ENCODE measurements around the gene LAMA5. TPM values are rescaled to one million over a fixed set of nuclear protein-coding genes. Genes with fewer than 3 reads are reported as not detected.

Gene LAMA5
- total and polyA plus RNA-seq, 2 experiments from 2014 or later = 201 to 298 TPM

GRCh38 chr20:62370115-62370806 is 3.1 kb upstream of the LAMA5 start:
- Mint-ChIP-seq H3K9me3 (no peaks in the 10 kb centered on the region; the same call in 2 of the 3 replicates), H3K4me1 (peaks cover 30% of the 10 kb centered on the region), H3K27ac (no peak overlapping the region), H3K27me3 (ENCODE audit: insufficient read depth, low read depth, poor library complexity) (peaks cover 18% of the 10 kb centered on the region), H3K36me3 (ENCODE audit: low read depth) (no peaks in the 10 kb centered on the region; the same call in 2 of the 3 replicates), H3K4me3 (no peak overlapping the region)
- H3K27ac ChIP-seq (ENCODE audit: low read depth) = no peak overlapping the region
- peaks cover 14% of the 10 kb centered on the region for H3K79me2 ChIP-seq (replicated peaks; ENCODE audit: insufficient read depth)
- no peak overlapping the region for H2AFZ ChIP-seq
- H3K9me2 ChIP-seq (ENCODE audit: insufficient read depth) = no peaks in the 10 kb centered on the region
- ATAC-seq (no peak), DNase-seq (ENCODE audit: low spot score) (no peak)
- H4K20me1 ChIP-seq (replicated peaks; ENCODE audit: insufficient read depth) = peaks cover 3% of the 10 kb centered on the region; the same call in 1 of the 2 replicates
- H3F3A ChIP-seq (replicated peaks; ENCODE audit: low read depth) = 0 out of 2 replicates have a peak, but pooled peaks cover 12% of the 10 kb centered on the region
- TF ChIP-seq POLR2AphosphoS5 (IDR thresholded peaks at IDR 0.05; ENCODE audit: low read depth) (0 out of 2 replicates have a peak, but pooled peaks have one; percentile 17), EZH2phosphoT487 (IDR thresholded peaks at IDR 0.05; ENCODE audit: unreplicated experiment) (no peak), REST (IDR thresholded peaks at IDR 0.05; ENCODE audit: unreplicated experiment) (no peak), STAT1 (IDR thresholded peaks at IDR 0.05; ENCODE audit: unreplicated experiment) (no peak)
- peaks cover 27% of the 10 kb centered on the region for H3K4me1 ChIP-seq (ENCODE audit: insufficient read depth)
- no peaks in the 10 kb centered on the region for H3K27me3 ChIP-seq (ENCODE audit: insufficient read depth)
- H3K4me2 ChIP-seq = peak overlapping the region; percentile 93
- H3K36me3 ChIP-seq (ENCODE audit: insufficient read depth) = no peaks in the 10 kb centered on the region
- no peak overlapping the region for H3K4me3 ChIP-seq

- peaks cover 17% of the 10 kb centered on the region; the same call in 1 of the 2 replicates for H3F3A ChIP-seq (replicated peaks; ENCODE audit: low read depth)
- H3K9me3 Mint-ChIP-seq = no peaks in the 10 kb centered on the region; the same call in 2 of the 3 replicates
- peaks cover 19% of the 10 kb centered on the region for H3K79me2 ChIP-seq (replicated peaks; ENCODE audit: insufficient read depth)
- no peaks in the 10 kb centered on the region for H3K36me3 ChIP-seq (ENCODE audit: insufficient read depth)
- H3K4me2 ChIP-seq = peak overlapping the region; percentile 93
- H3K4me3 Mint-ChIP-seq = no peak overlapping the region
- peaks cover 18% of the 10 kb centered on the region for H3K27me3 Mint-ChIP-seq (ENCODE audit: insufficient read depth, low read depth, poor library complexity)
- no peaks in the 10 kb centered on the region for H3K27me3 ChIP-seq (ENCODE audit: insufficient read depth)
- peak overlapping the region; percentile 64; the same call in 1 of the 2 replicates for H3K4me3 ChIP-seq
- no peak overlapping the region for H3K27ac ChIP-seq (ENCODE audit: low read depth)
- H3K4me1 Mint-ChIP-seq = peaks cover 32% of the 10 kb centered on the region
- H3K4me1 ChIP-seq (ENCODE audit: insufficient read depth) = peaks cover 32% of the 10 kb centered on the region
- no peak for DNase-seq (ENCODE audit: low spot score)
- no peaks in the 10 kb centered on the region; the same call in 2 of the 3 replicates for H3K36me3 Mint-ChIP-seq (ENCODE audit: low read depth)
- peaks cover 6% of the 10 kb centered on the region; the same call in 1 of the 2 replicates for H4K20me1 ChIP-seq (replicated peaks; ENCODE audit: insufficient read depth)
- no peaks in the 10 kb centered on the region for H3K9me2 ChIP-seq (ENCODE audit: insufficient read depth)
- H3K27ac Mint-ChIP-seq = no peak overlapping the region
- no peak for ATAC-seq
- H2AFZ ChIP-seq = no peak overlapping the region
- TF ChIP-seq POLR2AphosphoS5 (IDR thresholded peaks at IDR 0.05; ENCODE audit: low read depth) = no peak
- no peak for TF ChIP-seq NANOG (IDR thresholded peaks at IDR 0.05; ENCODE audit: borderline replicate concordance)
- TF ChIP-seq, protein P1, sequence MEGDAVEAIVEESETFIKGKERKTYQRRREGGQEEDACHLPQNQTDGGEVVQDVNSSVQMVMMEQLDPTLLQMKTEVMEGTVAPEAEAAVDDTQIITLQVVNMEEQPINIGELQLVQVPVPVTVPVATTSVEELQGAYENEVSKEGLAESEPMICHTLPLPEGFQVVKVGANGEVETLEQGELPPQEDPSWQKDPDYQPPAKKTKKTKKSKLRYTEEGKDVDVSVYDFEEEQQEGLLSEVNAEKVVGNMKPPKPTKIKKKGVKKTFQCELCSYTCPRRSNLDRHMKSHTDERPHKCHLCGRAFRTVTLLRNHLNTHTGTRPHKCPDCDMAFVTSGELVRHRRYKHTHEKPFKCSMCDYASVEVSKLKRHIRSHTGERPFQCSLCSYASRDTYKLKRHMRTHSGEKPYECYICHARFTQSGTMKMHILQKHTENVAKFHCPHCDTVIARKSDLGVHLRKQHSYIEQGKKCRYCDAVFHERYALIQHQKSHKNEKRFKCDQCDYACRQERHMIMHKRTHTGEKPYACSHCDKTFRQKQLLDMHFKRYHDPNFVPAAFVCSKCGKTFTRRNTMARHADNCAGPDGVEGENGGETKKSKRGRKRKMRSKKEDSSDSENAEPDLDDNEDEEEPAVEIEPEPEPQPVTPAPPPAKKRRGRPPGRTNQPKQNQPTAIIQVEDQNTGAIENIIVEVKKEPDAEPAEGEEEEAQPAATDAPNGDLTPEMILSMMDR (conservative IDR thresholded peaks at IDR 0.05; ENCODE audit: low read depth in 2 of 2) = no peak
- TF ChIP-seq, protein P2, sequence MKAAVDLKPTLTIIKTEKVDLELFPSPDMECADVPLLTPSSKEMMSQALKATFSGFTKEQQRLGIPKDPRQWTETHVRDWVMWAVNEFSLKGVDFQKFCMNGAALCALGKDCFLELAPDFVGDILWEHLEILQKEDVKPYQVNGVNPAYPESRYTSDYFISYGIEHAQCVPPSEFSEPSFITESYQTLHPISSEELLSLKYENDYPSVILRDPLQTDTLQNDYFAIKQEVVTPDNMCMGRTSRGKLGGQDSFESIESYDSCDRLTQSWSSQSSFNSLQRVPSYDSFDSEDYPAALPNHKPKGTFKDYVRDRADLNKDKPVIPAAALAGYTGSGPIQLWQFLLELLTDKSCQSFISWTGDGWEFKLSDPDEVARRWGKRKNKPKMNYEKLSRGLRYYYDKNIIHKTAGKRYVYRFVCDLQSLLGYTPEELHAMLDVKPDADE (IDR thresholded peaks at IDR 0.05) = no peak
- no peak for TF ChIP-seq REST (IDR thresholded peaks at IDR 0.05; ENCODE audit: unreplicated experiment)
- TF ChIP-seq JUNB (IDR thresholded peaks at IDR 0.05; ENCODE audit: unreplicated experiment) = no peak
- TF ChIP-seq STAT1 (IDR thresholded peaks at IDR 0.05; ENCODE audit: unreplicated experiment) = no peak
- TF ChIP-seq ZNF331 (CRISPR knock-in tag; IDR thresholded peaks at IDR 0.05; ENCODE audit: low read depth) = no peak
- no peak for TF ChIP-seq CREB1 (CRISPR knock-in tag; IDR thresholded peaks at IDR 0.05; ENCODE audit: low read depth)
Measured at GRCh38 chr20:62369815-62370114, 2.7 kb upstream of the LAMA5 start.

Data from GM23338 (cell line).